Vagina (tissue), 2 donors: ENCODE results near the gene MYL2. TPM values are rescaled to one million over a fixed set of nuclear protein-coding genes. Genes with fewer than 3 reads are reported as not detected.

Experiments used
- DNase-seq, 2 donors: peaks; one replicate each; pipeline ENCODE4 v3.0.0-alpha.2; 2017; ENCODE audit errors: extremely low spot score in 2 of 2
- H3K27ac ChIP-seq: fragments of 200-600 bp; sonication (generic); one replicate; pipeline ENCODE4 v1.5.1; 2019
- H3K27me3 ChIP-seq: fragments of 200-600 bp; sonication (generic); one replicate; pipeline ENCODE4 v1.5.1; 2019
- H3K36me3 ChIP-seq, 2 donors: fragments of 200-600 bp; sonication (generic); one replicate each; pipeline ENCODE4 v1.5.1; 2017 to 2019
- H3K4me1 ChIP-seq: fragments of 200-600 bp; sonication (generic); one replicate; pipeline ENCODE4 v1.5.1; 2019
- H3K4me3 ChIP-seq, 2 donors: fragments of 200-600 bp; sonication (generic); 1 replicate in 1 of 2; 2 replicates in 1 of 2; pipeline ENCODE4 v1.5.1; 2016 to 2019
- H3K9me3 ChIP-seq: fragments of 200-600 bp; sonication (generic); one replicate; pipeline ENCODE4 v1.5.1; 2019
- POLR2A ChIP-seq, 2 donors: fragments of 450-650 bp; IDR thresholded peaks; one replicate each; pipeline ENCODE4 v1.6.1; 2017; ENCODE audit warnings: antibody characterized with exemption in 2 of 2, mild to moderate bottlenecking in 2 of 2, moderate library complexity in 2 of 2
- POLR2AphosphoS5 ChIP-seq, 2 donors: sonication (generic); formaldehyde crosslinking; IDR thresholded peaks; one replicate each; pipeline ENCODE4 v1.9.0; 2017; ENCODE audit warnings: antibody characterized with exemption in 2 of 2, mild to moderate bottlenecking in 2 of 2, low read depth in 1 of 2; ENCODE audit not compliant: insufficient read depth in 1 of 2
- intact Hi-C: fragments of 100-400 bp; cut with DNase I; formaldehyde crosslinking; loops from one replicate; pipeline ENCODE4 v1.15.1; 2023
- total RNA-seq: library from RNA; depleted of rRNA; stranded (reverse); fragments of >200 nt; gene quantifications from one replicate; pipeline ENCODE4 v1.2.3, GENCODE V29; 2016
- TF ChIP-seq, protein P1 (sequence below), 3 experiments: fragments of 450-650 bp in 2 of 3; fragments of 200-600 bp in 1 of 3; sonication (generic) in 1 of 3; IDR thresholded peaks; one replicate each; pipeline ENCODE4 v1.5.1; 2017 to 2019; ENCODE audit warnings: antibody characterized with exemption in 3 of 3, mild to moderate bottlenecking in 2 of 3, moderate library complexity in 2 of 3

MYL2 gene
- total RNA-seq, 1 donor from 2014 or later, result not detected

- intact Hi-C loops, result no loop called here
- Histone ChIP-seq H3K27ac (no peak overlapping the region), H3K36me3 (no peaks in the 10 kb centered on the region), H3K9me3 (no peaks in the 10 kb centered on the region), H3K27me3 (no peaks in the 10 kb centered on the region), H3K4me1 (no peaks in the 10 kb centered on the region), H3K4me3 (no peak overlapping the region)
- TF ChIP-seq, protein P1, sequence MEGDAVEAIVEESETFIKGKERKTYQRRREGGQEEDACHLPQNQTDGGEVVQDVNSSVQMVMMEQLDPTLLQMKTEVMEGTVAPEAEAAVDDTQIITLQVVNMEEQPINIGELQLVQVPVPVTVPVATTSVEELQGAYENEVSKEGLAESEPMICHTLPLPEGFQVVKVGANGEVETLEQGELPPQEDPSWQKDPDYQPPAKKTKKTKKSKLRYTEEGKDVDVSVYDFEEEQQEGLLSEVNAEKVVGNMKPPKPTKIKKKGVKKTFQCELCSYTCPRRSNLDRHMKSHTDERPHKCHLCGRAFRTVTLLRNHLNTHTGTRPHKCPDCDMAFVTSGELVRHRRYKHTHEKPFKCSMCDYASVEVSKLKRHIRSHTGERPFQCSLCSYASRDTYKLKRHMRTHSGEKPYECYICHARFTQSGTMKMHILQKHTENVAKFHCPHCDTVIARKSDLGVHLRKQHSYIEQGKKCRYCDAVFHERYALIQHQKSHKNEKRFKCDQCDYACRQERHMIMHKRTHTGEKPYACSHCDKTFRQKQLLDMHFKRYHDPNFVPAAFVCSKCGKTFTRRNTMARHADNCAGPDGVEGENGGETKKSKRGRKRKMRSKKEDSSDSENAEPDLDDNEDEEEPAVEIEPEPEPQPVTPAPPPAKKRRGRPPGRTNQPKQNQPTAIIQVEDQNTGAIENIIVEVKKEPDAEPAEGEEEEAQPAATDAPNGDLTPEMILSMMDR (IDR thresholded peaks at IDR 0.05), result no peak
- TF ChIP-seq POLR2AphosphoS5 (IDR thresholded peaks at IDR 0.05; ENCODE audit: insufficient read depth in 1 of 2, low read depth in 1 of 2) (no peak), POLR2A (IDR thresholded peaks at IDR 0.05) (no peak)
- no peak for DNase-seq
Measured at GRCh38 chr12:110940933-110941332, 20.6 kb upstream of the MYL2 start.

DNA sequence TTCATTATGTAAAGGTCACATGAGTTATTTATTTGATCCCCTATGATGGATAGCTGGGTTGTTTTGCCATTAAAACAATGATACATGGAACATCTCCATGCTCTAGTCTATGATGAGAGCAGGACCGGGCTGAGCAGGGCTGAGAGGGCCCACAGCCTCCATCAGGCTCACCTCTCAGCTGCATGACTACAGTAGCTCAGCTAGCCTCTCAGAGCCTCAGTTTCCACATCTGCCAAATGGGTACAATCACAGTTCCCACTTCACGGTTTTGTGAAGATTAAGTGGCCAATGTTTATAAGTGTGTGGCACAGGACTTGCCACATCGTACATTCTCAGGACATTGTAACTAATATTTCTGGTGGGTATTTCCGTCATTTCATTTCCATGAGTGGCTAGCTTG is 19.9 kb upstream of the MYL2 start:
- no peak for DNase-seq
- no peaks in the 10 kb centered on the region for H3K4me1 ChIP-seq
- no peaks in the 10 kb centered on the region for H3K27me3 ChIP-seq
- no peaks in the 10 kb centered on the region for H3K9me3 ChIP-seq
- intact Hi-C loops, result no loop called here
- no peak overlapping the region for H3K27ac ChIP-seq
- TF ChIP-seq, protein P1 (IDR thresholded peaks at IDR 0.05), result no peak
- TF ChIP-seq POLR2AphosphoS5 (IDR thresholded peaks at IDR 0.05; ENCODE audit: insufficient read depth in 1 of 2, low read depth in 1 of 2) (no peak), POLR2A (IDR thresholded peaks at IDR 0.05) (no peak)
- no peaks in the 10 kb centered on the region for H3K36me3 ChIP-seq
- no peak overlapping the region for H3K4me3 ChIP-seq

DNA sequence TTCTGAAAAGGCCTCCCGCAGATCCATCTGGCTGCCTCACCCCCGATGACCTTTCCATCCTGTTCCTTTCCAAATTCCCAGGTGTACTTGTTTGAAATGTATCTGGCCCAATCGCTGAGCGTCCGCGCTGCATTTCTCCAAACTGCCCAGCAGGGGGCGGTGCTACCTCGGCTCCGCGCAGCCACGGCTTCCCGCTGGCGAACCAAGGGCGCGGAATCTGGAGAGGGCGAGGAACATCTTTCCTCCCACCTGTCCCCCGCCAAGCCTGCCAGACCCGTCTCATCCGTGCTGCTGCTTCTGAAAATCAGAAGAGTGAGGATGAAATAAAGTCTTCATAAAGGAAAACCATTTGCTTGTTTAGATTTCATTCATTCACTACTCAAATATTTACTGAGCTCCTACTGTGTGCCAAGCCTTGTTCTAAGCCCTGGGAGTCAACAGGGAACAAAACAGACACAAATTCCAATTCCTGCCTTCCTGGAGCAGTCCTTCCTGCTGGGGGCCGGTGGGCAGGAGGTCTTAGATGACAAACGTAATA is 16.8 kb upstream of the MYL2 start:
- Histone ChIP-seq H3K27me3 (no peaks in the 10 kb centered on the region), H3K36me3 (no peaks in the 10 kb centered on the region), H3K27ac (no peak overlapping the region), H3K9me3 (no peaks in the 10 kb centered on the region), H3K4me3 (no peak overlapping the region), H3K4me1 (no peaks in the 10 kb centered on the region)
- DNase-seq, result peak in 1 of 2 donors; percentile 13
- intact Hi-C loops, result loop anchor here (10.0 kb wide), 1 partner anchor 368 kb away; no protein-coding TSS in a partner anchor
- TF ChIP-seq, protein P1 (IDR thresholded peaks at IDR 0.05), result peak; percentile 62 to 77 (median 65)
- no peak for TF ChIP-seq POLR2AphosphoS5 (IDR thresholded peaks at IDR 0.05; ENCODE audit: insufficient read depth in 1 of 2, low read depth in 1 of 2)

DNA sequence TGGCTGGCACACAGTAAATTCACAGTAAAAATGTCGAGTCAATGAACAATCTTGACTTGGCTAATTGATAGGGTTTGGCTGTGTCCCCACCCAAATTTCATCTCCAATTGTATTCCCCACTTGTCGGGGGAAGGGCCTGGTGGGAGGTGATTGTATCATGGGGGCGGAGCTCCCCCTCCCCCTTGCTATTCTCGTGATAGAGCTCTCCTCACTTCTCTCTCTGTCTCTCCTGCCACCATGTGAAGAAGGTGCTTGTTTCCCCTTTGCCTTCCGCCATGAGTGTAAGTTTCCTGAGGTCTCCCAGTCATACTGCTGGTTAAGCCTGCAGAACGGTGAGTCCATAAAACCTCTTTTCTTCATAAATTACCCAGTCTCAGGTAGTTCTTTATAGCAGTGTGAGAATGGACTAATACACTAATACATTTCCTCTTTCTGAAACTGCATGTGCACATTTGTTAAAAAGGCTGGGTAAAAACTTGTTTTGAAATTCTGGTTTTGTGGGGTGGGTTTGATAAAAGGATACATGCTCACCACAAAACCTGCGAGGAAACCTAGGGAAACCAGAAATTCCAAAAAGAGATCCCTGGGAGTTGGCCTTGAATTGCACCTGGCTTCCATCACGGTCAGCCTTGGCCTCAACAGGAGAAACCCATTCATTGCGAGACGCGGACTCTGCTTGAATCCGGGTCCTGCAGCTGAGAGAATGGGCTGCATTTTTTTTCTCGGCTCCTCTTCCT is 16.2 kb upstream of the MYL2 start:
- Histone ChIP-seq H3K4me3 (no peak overlapping the region), H3K9me3 (no peaks in the 10 kb centered on the region), H3K4me1 (no peaks in the 10 kb centered on the region), H3K36me3 (no peaks in the 10 kb centered on the region), H3K27ac (no peak overlapping the region), H3K27me3 (no peaks in the 10 kb centered on the region)
- TF ChIP-seq POLR2A (IDR thresholded peaks at IDR 0.05), result no peak
- TF ChIP-seq, protein P1 (IDR thresholded peaks at IDR 0.05), result no peak
- TF ChIP-seq POLR2AphosphoS5 (IDR thresholded peaks at IDR 0.05; ENCODE audit: insufficient read depth in 1 of 2, low read depth in 1 of 2), result no peak
- no peak for DNase-seq
- intact Hi-C loops, result loop anchor here (10.0 kb wide), 1 partner anchor 368 kb away; no protein-coding TSS in a partner anchor

DNA sequence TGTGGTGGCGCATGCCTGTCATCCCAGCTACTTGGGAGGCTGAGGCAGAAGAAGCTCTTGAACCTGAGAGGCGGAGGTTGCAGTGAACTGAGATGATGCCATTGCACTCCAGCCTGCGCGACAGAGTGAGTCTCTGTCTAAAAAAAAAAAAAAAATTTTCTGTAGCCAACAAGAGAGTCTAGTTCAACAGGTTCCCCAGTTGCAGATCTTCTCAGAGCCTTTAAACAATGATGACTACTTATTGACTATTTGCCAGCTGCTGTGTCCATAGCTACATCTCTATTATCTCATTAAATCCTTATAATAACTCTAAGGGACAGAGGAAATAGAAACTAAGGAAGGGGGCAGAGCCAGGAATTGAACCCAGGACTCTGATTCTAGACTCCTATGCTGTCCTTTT is 15.2 kb upstream of the MYL2 start:
- H3K36me3 ChIP-seq, result no peaks in the 10 kb centered on the region
- H3K4me1 ChIP-seq, result no peaks in the 10 kb centered on the region
- no peak for DNase-seq
- no peaks in the 10 kb centered on the region for H3K9me3 ChIP-seq
- no peak overlapping the region for H3K27ac ChIP-seq
- TF ChIP-seq, protein P1 (IDR thresholded peaks at IDR 0.05), result no peak
- no peak for TF ChIP-seq POLR2AphosphoS5 (IDR thresholded peaks at IDR 0.05; ENCODE audit: insufficient read depth in 1 of 2, low read depth in 1 of 2)
- no peak overlapping the region for H3K4me3 ChIP-seq
- H3K27me3 ChIP-seq, result no peaks in the 10 kb centered on the region
- intact Hi-C loops, result loop anchor here (10.0 kb wide), 1 partner anchor 369 kb away; no protein-coding TSS in a partner anchor
